ENCODE measurements around the gene EIF4G1.
A peak's percentile ranks its signal among the peaks of the same experiment; 100 is the strongest.
"Not testable (repeated sequence)": the region's sequence is repeated elsewhere in the genome, so short reads cannot be mapped to it uniquely, and the experiment has no call there.

Gene EIF4G1, protein sequence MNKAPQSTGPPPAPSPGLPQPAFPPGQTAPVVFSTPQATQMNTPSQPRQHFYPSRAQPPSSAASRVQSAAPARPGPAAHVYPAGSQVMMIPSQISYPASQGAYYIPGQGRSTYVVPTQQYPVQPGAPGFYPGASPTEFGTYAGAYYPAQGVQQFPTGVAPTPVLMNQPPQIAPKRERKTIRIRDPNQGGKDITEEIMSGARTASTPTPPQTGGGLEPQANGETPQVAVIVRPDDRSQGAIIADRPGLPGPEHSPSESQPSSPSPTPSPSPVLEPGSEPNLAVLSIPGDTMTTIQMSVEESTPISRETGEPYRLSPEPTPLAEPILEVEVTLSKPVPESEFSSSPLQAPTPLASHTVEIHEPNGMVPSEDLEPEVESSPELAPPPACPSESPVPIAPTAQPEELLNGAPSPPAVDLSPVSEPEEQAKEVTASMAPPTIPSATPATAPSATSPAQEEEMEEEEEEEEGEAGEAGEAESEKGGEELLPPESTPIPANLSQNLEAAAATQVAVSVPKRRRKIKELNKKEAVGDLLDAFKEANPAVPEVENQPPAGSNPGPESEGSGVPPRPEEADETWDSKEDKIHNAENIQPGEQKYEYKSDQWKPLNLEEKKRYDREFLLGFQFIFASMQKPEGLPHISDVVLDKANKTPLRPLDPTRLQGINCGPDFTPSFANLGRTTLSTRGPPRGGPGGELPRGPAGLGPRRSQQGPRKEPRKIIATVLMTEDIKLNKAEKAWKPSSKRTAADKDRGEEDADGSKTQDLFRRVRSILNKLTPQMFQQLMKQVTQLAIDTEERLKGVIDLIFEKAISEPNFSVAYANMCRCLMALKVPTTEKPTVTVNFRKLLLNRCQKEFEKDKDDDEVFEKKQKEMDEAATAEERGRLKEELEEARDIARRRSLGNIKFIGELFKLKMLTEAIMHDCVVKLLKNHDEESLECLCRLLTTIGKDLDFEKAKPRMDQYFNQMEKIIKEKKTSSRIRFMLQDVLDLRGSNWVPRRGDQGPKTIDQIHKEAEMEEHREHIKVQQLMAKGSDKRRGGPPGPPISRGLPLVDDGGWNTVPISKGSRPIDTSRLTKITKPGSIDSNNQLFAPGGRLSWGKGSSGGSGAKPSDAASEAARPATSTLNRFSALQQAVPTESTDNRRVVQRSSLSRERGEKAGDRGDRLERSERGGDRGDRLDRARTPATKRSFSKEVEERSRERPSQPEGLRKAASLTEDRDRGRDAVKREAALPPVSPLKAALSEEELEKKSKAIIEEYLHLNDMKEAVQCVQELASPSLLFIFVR (N-terminal part only)

GRCh38 chr3:184314363-184314699 is at the start of gene EIF4G1:
Gene EIF4G1, plus strand, starts transcription at chr3:184314606. Its CDS starts 1,191 bp downstream, at chr3:184315797.
- peak; percentile 35 to 61 for DNase-seq

DNA sequence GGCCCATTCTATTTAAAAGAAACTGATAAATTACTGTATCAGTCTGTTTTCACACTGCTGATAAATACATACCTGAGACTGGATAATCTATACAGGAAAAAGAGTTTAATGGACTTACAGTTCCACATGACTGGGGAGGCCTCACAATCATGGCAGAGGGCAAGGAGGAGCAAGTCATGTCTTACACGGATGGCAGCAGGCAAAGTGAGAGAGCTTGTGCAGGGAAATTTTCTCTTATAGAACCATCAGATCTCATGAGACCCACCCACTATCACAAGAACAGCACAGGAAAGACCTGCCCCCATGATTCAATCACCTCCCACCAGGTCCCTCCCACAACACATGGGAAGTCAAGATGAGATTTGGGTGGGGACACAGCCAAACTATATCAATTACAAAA is 47.2 kb upstream of the EIF4G1 start:
- DNase-seq: not testable (repeated sequence)

DNA sequence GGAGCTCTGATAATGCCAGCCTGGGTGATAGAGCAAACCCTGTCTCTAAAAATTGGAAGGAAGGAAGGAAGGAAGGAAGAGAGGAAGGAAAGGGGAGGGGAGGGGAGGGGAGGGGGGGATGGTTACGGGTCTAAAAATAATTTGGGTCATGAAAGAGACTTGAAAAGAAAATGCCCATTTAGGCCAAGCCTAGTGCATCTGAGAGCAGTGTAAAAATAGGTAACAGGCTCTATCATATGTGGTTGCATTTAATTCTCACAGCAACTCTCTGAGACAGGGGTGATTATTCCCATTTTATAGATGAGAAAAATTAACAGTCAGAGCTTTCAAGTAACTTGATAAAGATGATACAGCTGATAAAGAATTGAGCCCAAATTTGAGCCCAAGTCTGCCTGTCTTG is 42.1 kb upstream of the EIF4G1 start:
- DNase-seq: no peak

DNA sequence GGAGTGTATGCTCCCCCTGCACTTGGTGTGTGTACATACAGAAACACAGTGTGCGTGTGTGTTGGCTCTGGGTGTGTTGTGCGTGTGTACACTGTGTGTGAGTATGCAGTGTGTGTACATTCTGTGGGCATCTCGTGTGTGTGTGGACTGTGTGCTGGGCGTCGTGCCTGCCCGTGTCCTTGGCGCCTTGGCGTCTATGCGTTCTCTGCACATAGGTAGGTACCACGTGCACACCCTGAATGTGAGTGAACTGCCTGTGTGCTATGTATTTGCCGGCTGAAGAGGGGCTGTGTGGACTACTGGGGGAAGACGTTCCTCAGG is 39.1 kb upstream of the EIF4G1 start:
- no peak for DNase-seq

DNA sequence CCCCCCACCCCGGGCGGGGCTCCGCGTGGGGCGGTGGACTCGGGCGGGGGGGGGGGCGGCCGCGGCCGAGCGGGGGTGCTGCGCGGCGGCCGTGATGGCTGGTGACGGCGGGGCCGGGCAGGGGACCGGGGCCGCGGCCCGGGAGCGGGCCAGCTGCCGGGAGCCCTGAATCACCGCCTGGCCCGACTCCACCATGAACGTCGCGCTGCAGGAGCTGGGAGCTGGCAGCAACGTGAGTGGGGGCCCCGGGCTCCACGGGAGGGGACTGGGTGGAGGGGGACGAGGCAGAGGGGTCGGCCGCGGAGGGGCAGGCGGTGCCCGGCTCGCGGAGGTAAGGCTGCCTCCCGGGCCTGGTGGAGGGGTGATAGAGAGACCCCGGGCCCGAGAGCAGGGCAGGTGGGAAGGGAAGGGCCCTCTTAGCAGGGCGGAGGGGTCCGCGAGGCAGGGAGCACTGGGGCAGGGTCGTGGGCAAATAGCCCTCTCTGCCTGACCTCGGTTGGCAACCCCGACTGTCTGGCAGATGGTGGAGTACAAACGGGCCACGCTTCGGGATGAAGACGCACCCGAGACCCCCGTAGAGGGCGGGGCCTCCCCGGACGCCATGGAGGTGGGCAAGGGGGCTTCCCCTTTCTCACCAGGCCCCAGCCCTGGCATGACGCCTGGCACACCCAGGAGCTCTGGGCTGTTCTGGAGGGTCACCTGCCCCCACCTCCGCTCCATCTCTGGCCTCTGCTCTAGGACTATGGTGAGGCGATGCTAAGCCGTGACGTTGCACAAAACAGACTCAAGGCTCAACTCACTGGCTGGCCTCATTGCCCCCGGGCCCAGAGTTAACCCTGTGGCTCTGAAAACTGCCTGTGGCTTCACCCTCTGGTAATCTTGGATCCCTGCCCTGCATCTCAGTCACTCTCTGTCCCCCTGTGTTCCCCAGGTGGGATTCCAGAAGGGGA is 38.2 kb upstream of the EIF4G1 start, which contains the start of gene ECE2:
Gene ECE2, plus strand, starts transcription at position 62 of the 950 bp plus-strand sequence. Its CDS starts 132 bp downstream, at position 194.
- DNase-seq: no peak

- no peak for DNase-seq
Observed at GRCh38 chr3:184277366-184277765, 37.0 kb upstream of the EIF4G1 start.

- DNase-seq: no peak
Observed at GRCh38 chr3:184282941-184283340, 31.5 kb upstream of the EIF4G1 start.

DNA sequence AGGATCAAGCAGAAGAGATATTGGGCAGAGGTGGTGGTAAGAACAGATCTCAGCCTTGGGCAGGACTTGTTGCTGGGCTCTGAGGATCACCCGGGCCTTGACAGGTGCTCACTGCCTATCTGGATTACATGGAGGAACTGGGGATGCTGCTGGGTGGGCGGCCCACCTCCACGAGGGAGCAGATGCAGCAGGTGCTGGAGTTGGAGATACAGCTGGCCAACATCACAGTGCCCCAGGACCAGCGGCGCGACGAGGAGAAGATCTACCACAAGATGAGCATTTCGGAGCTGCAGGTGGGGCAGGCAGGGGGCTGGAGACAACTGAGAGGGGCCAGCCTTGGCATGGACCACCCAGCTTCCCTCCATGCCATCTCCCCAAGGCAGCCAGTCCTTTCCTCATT is 30.7 kb upstream of the EIF4G1 start:
- no peak for DNase-seq

DNA sequence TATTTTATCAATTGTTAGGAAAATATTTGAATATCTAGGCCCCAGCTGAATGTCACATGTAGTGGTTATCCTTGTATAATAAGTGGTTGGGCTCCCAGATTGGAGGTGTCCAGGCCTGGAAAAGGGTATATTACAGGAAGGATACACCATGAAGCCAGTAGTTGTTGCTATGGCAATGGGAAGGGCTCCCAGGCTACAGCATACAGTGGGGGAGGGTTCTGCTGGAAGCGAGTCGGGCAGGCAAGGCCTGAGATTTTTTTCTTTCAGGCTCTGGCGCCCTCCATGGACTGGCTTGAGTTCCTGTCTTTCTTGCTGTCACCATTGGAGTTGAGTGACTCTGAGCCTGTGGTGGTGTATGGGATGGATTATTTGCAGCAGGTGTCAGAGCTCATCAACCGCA is 29.7 kb upstream of the EIF4G1 start:
- peak in 1 of 2 experiments; percentile 9 for DNase-seq

DNA sequence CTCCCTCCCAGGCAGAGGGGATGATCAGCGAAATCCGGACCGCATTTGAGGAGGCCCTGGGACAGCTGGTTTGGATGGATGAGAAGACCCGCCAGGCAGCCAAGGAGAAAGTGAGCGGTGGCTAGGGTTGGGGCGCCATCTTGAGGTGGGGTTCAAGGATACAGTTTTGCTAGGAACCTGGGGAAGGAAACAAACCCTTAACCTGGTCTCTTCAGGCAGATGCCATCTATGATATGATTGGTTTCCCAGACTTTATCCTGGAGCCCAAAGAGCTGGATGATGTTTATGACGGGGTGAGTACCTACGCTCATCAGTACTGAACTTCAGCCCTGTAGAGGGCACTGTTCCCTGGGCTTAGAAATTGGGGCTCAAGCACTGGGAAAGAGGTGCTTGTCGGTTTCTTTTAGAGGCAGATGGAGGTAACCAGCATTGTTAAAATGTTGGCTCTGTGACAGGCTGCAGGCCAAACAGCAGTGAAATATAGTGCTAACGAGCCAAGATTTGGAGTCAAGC is 24.9 kb upstream of the EIF4G1 start:
- no peak for DNase-seq

DNA sequence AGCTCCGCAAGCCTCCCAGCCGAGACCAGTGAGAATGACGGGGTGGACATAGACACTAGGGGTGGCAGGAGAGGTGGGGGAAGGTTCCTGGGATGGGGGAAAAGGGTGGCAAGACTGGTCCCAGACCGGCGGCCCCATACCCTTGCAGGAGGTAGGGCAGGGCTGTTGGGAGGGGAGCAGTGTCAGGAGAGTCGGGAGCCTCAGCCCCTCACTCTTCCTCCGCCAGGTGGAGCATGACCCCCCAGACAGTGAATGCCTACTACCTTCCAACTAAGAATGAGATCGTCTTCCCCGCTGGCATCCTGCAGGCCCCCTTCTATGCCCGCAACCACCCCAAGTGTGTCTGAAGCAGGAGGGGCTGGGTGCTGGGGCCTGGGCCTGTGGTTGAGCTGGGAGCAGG is 24.1 kb upstream of the EIF4G1 start:
- no peak for DNase-seq

DNA sequence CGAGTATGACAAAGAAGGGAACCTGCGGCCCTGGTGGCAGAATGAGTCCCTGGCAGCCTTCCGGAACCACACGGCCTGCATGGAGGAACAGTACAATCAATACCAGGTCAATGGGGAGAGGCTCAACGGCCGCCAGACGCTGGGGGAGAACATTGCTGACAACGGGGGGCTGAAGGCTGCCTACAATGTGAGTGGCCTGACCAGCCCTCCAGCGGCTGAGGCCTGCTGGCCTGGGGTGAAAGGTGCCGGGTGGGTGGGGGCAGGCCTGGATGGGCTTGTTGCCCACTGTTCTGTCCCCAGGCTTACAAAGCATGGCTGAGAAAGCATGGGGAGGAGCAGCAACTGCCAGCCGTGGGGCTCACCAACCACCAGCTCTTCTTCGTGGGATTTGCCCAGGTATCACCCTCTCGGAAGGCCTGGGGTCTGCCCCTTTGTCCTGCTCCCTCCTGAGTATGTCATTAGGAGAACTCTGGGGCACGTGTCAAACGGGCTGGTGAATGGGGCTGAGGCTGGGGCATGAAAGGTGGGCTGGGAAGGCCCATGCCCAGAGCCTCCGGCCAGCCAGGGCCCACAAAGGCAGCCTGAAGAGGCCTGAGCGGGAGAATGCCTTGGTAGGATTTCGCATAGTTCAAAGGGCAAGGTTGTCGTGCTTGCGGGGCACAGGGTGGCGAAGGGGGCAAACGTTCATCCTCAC is 23.2 kb upstream of the EIF4G1 start:
- no peak for DNase-seq

DNA sequence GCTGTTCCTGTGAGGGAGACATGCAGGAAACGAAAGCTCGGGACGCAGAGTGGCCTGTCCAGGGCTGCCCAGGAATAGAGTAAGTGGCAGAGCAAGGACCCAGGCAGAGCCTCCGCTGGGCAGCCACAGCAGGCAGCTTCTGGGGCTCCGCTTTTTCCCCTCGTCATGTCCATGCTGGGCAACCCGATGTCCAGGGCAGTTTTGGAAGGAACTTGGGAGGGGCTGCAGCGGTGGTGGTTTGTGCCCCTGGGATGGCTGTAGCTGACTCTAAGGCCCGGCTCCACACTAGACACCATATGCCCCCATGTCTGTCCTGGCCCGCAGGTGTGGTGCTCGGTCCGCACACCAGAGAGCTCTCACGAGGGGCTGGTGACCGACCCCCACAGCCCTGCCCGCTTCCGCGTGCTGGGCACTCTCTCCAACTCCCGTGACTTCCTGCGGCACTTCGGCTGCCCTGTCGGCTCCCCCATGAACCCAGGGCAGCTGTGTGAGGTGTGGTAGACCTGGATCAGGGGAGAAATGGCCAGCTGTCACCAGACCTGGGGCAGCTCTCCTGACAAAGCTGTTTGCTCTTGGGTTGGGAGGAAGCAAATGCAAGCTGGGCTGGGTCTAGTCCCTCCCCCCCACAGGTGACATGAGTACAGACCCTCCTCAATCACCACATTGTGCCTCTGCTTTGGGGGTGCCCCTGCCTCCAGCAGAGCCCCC is 22.5 kb upstream of the EIF4G1 start:
- DNase-seq: no peak

DNA sequence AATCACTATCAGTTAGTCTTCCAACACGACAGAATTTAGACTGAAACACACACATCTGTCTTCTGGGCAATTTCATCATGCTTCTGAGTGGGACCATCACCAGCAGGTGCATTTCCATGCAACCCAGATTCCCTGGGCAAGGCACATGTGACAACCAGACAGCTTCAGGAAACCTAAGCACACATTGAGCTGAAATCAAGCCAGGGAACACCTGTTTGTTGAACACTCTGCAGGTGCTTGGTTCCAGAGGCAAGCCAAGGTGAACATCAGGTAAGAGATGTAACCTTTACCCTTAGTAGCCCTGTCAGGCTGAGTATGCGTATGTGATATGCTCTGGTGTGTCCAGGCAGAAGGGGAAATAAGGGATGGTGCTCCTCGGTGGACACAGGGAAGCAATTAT is 18.6 kb upstream of the EIF4G1 start:
- DNase-seq: no peak

DNA sequence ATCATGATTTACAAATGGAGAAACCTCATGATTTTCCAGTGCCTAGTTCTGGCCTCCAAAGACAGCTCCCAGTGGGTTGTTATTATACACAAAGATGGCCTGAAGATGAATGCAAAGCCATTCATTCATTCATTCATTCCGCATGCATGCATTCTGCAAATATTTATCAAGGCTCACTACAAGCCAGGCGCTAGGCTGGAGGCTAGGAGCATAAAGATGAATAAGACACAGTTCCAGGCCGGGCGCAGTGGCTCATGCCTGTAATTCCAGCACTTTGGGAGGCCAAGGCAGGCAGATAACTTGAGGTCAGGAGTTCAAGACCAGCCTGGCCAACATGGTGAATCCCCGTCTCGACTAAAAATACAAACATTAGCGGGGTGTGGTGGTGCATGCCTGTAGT is 17.8 kb upstream of the EIF4G1 start:
- no peak for DNase-seq

GRCh38 chr3:184298759-184299487 is 15.5 kb upstream of the EIF4G1 start, which contains the start of gene PSMD2:
Gene PSMD2, plus strand, starts transcription at chr3:184299241. Its CDS starts 26 bp downstream, at chr3:184299267.
- DNase-seq: peak; percentile 77 to 87

GRCh38 chr3:184299488-184300377 is 14.7 kb upstream of the EIF4G1 start:
- DNase-seq: no peak

- DNase-seq: no peak
Observed at GRCh38 chr3:184300378-184300720, 14.1 kb upstream of the EIF4G1 start.

GRCh38 chr3:184305577-184305976 is 8.8 kb upstream of the EIF4G1 start:
- DNase-seq: no peak

All from cerebellar nuclear complex (tissue), 1 donor.